CD14-positive monocyte (primary cell): ENCODE data around the gene DEAF1. TPM values are rescaled to one million over a fixed set of nuclear protein-coding genes. Genes with fewer than 3 reads are reported as not detected.

Experiments
- DNase-seq, 3 donors: peaks; one replicate each; pipeline ENCODE4 v3.0.0-alpha.2; 2011 to 2022
- H2AFZ ChIP-seq: 2 replicates; pipeline ENCODE4 v1.6.0; 2012; ENCODE audit warnings: mild to moderate bottlenecking, low read depth, low read length, inconsistent platforms; ENCODE audit not compliant: insufficient read depth, poor library complexity, severe bottlenecking
- H3K27ac ChIP-seq, 2 donors: 1 replicate in 1 of 2; 2 replicates in 1 of 2; pipeline ENCODE4 v1.5.1; 2012 to 2013; ENCODE audit warnings: low read length in 2 of 2, control low read depth in 1 of 2, inconsistent platforms in 1 of 2, low read depth in 1 of 2, mild to moderate bottlenecking in 1 of 2
- H3K27me3 ChIP-seq, 2 donors: one replicate each; pipeline versions ENCODE4 v1.6.0 to v1.6.1; 2011 to 2013; ENCODE audit warnings: low read length in 2 of 2; ENCODE audit not compliant: control insufficient read depth in 2 of 2, insufficient read depth in 2 of 2
- H3K36me3 ChIP-seq, 2 donors: replicated peaks in 1 of 2; 1 replicate in 1 of 2; 2 replicates in 1 of 2; pipeline versions ENCODE4 v1.5.1 to v1.6.1; 2012 to 2013; ENCODE audit warnings: low read length in 2 of 2, control low read depth in 1 of 2, inconsistent platforms in 1 of 2, mild to moderate bottlenecking in 1 of 2; ENCODE audit not compliant: insufficient read depth in 2 of 2, control insufficient read depth in 1 of 2
- H3K4me1 ChIP-seq, 2 donors: 1 replicate in 1 of 2; 2 replicates in 1 of 2; pipeline versions ENCODE4 v1.5.1 to v1.6.1; 2012 to 2013; ENCODE audit warnings: low read length in 2 of 2, control low read depth in 1 of 2, inconsistent platforms in 1 of 2, mild to moderate bottlenecking in 1 of 2, moderate library complexity in 1 of 2; ENCODE audit not compliant: insufficient read depth in 2 of 2, control insufficient read depth in 1 of 2
- H3K4me2 ChIP-seq: replicated peaks from 2 replicates; pipeline ENCODE3; 2012; ENCODE audit warnings: low read length, moderate library complexity, mild to moderate bottlenecking; ENCODE audit not compliant: poor library complexity, severe bottlenecking; ENCODE audit errors: extremely low read depth
- H3K4me3 ChIP-seq, 3 experiments: fragments of 200-600 bp in 1 of 3; sonication (generic) in 1 of 3; replicated peaks in 1 of 3; 1 replicate in 2 of 3; 2 replicates in 1 of 3; pipeline ENCODE4 v1.5.1; 2011 to 2013; ENCODE audit warnings: low read length in 3 of 3, mild to moderate bottlenecking in 3 of 3, control low read depth in 2 of 3, low read depth in 2 of 3, inconsistent platforms in 1 of 3, moderate library complexity in 1 of 3
- H3K79me2 ChIP-seq: 2 replicates; pipeline ENCODE4 v1.6.0; 2012; ENCODE audit warnings: mild to moderate bottlenecking, control low read depth, inconsistent platforms, low read length, moderate library complexity; ENCODE audit not compliant: insufficient read depth
- H3K9ac ChIP-seq: 2 replicates; pipeline ENCODE4 v1.6.0; 2017; ENCODE audit warnings: low read length, mild to moderate bottlenecking; ENCODE audit not compliant: insufficient read depth, poor library complexity, severe bottlenecking
- H3K9me3 ChIP-seq, 2 donors: replicated peaks in 1 of 2; 1 replicate in 1 of 2; 2 replicates in 1 of 2; pipeline versions ENCODE4 v1.5.1 to v1.6.1; 2012 to 2013; ENCODE audit warnings: low read length in 2 of 2, control low read depth in 1 of 2; ENCODE audit not compliant: control insufficient read depth in 1 of 2, insufficient read depth in 1 of 2
- H4K20me1 ChIP-seq: 2 replicates; pipeline ENCODE4 v1.6.0; 2012; ENCODE audit warnings: mild to moderate bottlenecking, low read length, control low read depth, moderate library complexity; ENCODE audit not compliant: insufficient read depth
- H3K27ac Mint-ChIP-seq, 7 donors: one replicate each; pipeline ENCODE4 v1.8.0; 2020; ENCODE audit warnings: mild to moderate bottlenecking in 7 of 7, mixed read lengths in 7 of 7, moderate library complexity in 6 of 7, inconsistent platforms in 2 of 7
- H3K27me3 Mint-ChIP-seq, 3 donors: one replicate each; pipeline ENCODE4 v1.8.0; 2021 to 2022; ENCODE audit warnings: low read depth in 3 of 3, mild to moderate bottlenecking in 3 of 3, mixed read lengths in 3 of 3, moderate library complexity in 3 of 3, inconsistent platforms in 1 of 3
- H3K36me3 Mint-ChIP-seq, 2 donors: one replicate each; pipeline ENCODE4 v1.8.0; 2020; ENCODE audit warnings: mixed read lengths in 2 of 2, inconsistent platforms in 1 of 2, mild to moderate bottlenecking in 1 of 2
- H3K4me1 Mint-ChIP-seq: one replicate; pipeline ENCODE4 v1.8.0; 2020; ENCODE audit warnings: mild to moderate bottlenecking, mixed read lengths
- H3K4me3 Mint-ChIP-seq, 2 donors: one replicate each; pipeline ENCODE4 v1.8.0; 2020; ENCODE audit warnings: mild to moderate bottlenecking in 2 of 2, mixed read lengths in 2 of 2, moderate library complexity in 1 of 2
- H3K9me3 Mint-ChIP-seq, 7 donors: one replicate each; pipeline ENCODE4 v1.8.0; 2020 to 2022; ENCODE audit warnings: mixed read lengths in 7 of 7, mild to moderate bottlenecking in 6 of 7, moderate library complexity in 6 of 7, inconsistent platforms in 2 of 7
- CTCF ChIP-seq: fragments of 200-600 bp; IDR thresholded peaks from one replicate; pipeline ENCODE4 v1.8.0; 2022; ENCODE audit warnings: antibody characterized with exemption, mild to moderate bottlenecking
- WGBS: methylation state at CpG from one replicate; pipeline ENCODE4 v1.1.5; 2013; ENCODE audit warnings: missing lambda C conversion rate; ENCODE audit not compliant: insufficient coverage; 5-methylcytosine and 5-hydroxymethylcytosine counted together
- intact Hi-C, 2 donors: fragments of 100-400 bp; cut with micrococcal nuclease; formaldehyde crosslinking; loops; one replicate each; pipeline versions ENCODE4 v1.15.0 to v1.15.1; 2023
- polyA plus RNA-seq, 3 donors: library from polyadenylated mRNA; depleted of rRNA in 1 of 3; unstranded in 2 of 3; stranded (reverse) in 1 of 3; fragments of 300-500 nt in 2 of 3; fragments of >200 nt in 1 of 3; fragmentation: Illumina TruSeq in 2 of 3; gene quantifications; 1 replicate in 2 of 3; 2 replicates in 1 of 3; pipeline ENCODE4 v1.2.3, GENCODE V29; 2012 to 2021

Gene DEAF1
- polyA plus RNA-seq, 3 donors = 18.0 to 22.3 (median 22.2) TPM

- peaks cover 14% of the 10 kb centered on the region for H3K4me1 Mint-ChIP-seq
- Histone ChIP-seq H3K36me3 (peaks cover 11 to 36% of the 10 kb centered on the region in 2 donors), H3K27me3 (peaks cover 8 to 37% of the 10 kb centered on the region in 2 donors), H2AFZ (no peak overlapping the region), H3K79me2 (peaks cover 9% of the 10 kb centered on the region), H3K9me3 (peaks cover 0 to 3% of the 10 kb centered on the region in 2 donors), H3K4me3 (no peak overlapping the region), H3K9ac (no peak overlapping the region), H3K4me1 (peaks cover 17 to 35% of the 10 kb centered on the region in 2 donors), H3K27ac (no peak overlapping the region), H4K20me1 (peaks cover 22% of the 10 kb centered on the region), H3K4me2 (no peak overlapping the region)
- DNase-seq = peak in 1 of 3 donors; percentile 3
- H3K36me3 Mint-ChIP-seq = peaks cover 32 to 49% of the 10 kb centered on the region in 2 donors
- WGBS = 96% methylated on average over 18 of the region's 18 CpGs
- TF ChIP-seq CTCF = no peak
- H3K4me3 Mint-ChIP-seq = no peak overlapping the region
- intact Hi-C loops = no loop called here
- H3K27ac Mint-ChIP-seq = no peak overlapping the region
- peaks cover 21 to 38% (median 30%) of the 10 kb centered on the region in 3 donors for H3K27me3 Mint-ChIP-seq
- H3K9me3 Mint-ChIP-seq = peaks cover 0 to 2% (median 0%) of the 10 kb centered on the region in 7 donors
These were observed 9.2 kb upstream of the DEAF1 start for GRCh38 chr11:704228-704674.

DNA sequence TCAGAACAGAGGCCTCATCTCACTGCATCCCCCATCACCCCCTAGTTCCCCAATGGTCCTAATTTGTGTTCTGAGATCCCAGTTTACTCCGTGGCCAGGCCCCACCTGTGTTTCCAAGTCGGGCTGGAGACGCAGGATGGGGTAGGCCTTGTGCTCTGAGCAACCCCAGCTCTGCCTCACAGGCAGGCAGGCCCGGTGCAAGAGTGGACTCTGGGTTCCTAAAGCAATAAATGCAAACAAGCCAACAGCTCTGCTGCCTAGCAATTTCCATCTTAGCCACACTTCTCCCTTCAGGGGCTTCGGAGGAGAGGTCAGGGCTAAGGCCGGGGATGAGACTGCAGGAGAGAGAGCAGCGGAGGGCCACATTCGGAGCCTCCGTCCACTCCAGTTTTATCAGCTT, 8.5 kb upstream of the DEAF1 start:
- intact Hi-C loops = no loop called here
- Mint-ChIP-seq H3K4me1 (peaks cover 21% of the 10 kb centered on the region), H3K27ac (no peak overlapping the region), H3K4me3 (no peak overlapping the region), H3K27me3 (peaks cover 21 to 35% (median 27%) of the 10 kb centered on the region in 3 donors), H3K36me3 (peaks cover 34 to 56% of the 10 kb centered on the region in 2 donors), H3K9me3 (peaks cover 0 to 2% (median 0%) of the 10 kb centered on the region in 7 donors)
- TF ChIP-seq CTCF = no peak
- H3K4me3 ChIP-seq = no peak overlapping the region
- peaks cover 24 to 43% of the 10 kb centered on the region in 2 donors for H3K4me1 ChIP-seq
- WGBS = 97% methylated on average over 5 of the region's 9 CpGs
- H4K20me1 ChIP-seq = peaks cover 27% of the 10 kb centered on the region
- no peak overlapping the region for H2AFZ ChIP-seq
- H3K79me2 ChIP-seq = peaks cover 16% of the 10 kb centered on the region
- no peak for DNase-seq
- no peak overlapping the region for H3K4me2 ChIP-seq
- peaks cover 8 to 36% of the 10 kb centered on the region in 2 donors for H3K27me3 ChIP-seq
- H3K9ac ChIP-seq = peak overlapping the region; percentile 27
- H3K27ac ChIP-seq = no peak overlapping the region
- H3K9me3 ChIP-seq = peaks cover 0 to 3% of the 10 kb centered on the region in 2 donors
- H3K36me3 ChIP-seq = peaks cover 11 to 36% of the 10 kb centered on the region in 2 donors
